Uterus (tissue), 4 donors: Measurements from ENCODE around the gene HNRNPL. TPM values are rescaled to one million over a fixed set of nuclear protein-coding genes. Genes with fewer than 3 reads are reported as not detected.

ENCODE experiments used
- DNase-seq, 2 donors: peaks; one replicate each; pipeline ENCODE4 v3.0.0-alpha.2; 2019 to 2020
- H3K27ac ChIP-seq, 2 donors: fragments of 200-600 bp; sonication (generic); 1 replicate in 1 of 2; 2 replicates in 1 of 2; pipeline ENCODE4 v1.5.1; 2016 to 2018
- H3K27me3 ChIP-seq, 2 donors: fragments of 200-600 bp; sonication (generic); one replicate each; pipeline ENCODE4 v1.5.1; 2018 to 2019; ENCODE audit warnings: control low read depth in 1 of 2
- H3K36me3 ChIP-seq, 2 donors: fragments of 200-600 bp; sonication (generic); one replicate each; pipeline ENCODE4 v1.5.1; 2019; ENCODE audit warnings: control low read depth in 1 of 2
- H3K4me1 ChIP-seq, 2 donors: fragments of 200-600 bp; sonication (generic); one replicate each; pipeline ENCODE4 v1.5.1; 2018 to 2019; ENCODE audit warnings: control low read depth in 1 of 2
- H3K4me3 ChIP-seq, 2 donors: fragments of 200-600 bp; sonication (generic); 1 replicate in 1 of 2; 2 replicates in 1 of 2; pipeline ENCODE4 v1.5.1; 2018 to 2019; ENCODE audit warnings: mild to moderate bottlenecking in 1 of 2
- H3K9me3 ChIP-seq, 2 donors: fragments of 200-600 bp; sonication (generic); one replicate each; pipeline ENCODE4 v1.5.1; 2019; ENCODE audit warnings: control low read depth in 1 of 2
- CTCF ChIP-seq, 4 experiments: fragments of 200-600 bp in 2 of 4; fragments of 450-650 bp in 2 of 4; sonication (generic) in 2 of 4; IDR thresholded peaks; one replicate each; pipeline ENCODE4 v1.5.1; 2016 to 2019; ENCODE audit warnings: antibody characterized with exemption in 4 of 4, mild to moderate bottlenecking in 2 of 4, moderate library complexity in 1 of 4
- POLR2A ChIP-seq, 2 donors: fragments of 450-650 bp; IDR thresholded peaks; one replicate each; pipeline ENCODE4 v1.6.1; 2016; ENCODE audit warnings: antibody characterized with exemption in 2 of 2, mild to moderate bottlenecking in 1 of 2, moderate library complexity in 1 of 2
- intact Hi-C: fragments of 100-400 bp; cut with DNase I; formaldehyde crosslinking; loops from one replicate; pipeline ENCODE4 v1.15.1; 2023; ENCODE audit warnings: low total_unique reads
- small RNA-seq: library from RNA; depleted of rRNA; stranded (forward); fragments of <200 nt; gene quantifications from one replicate; pipeline ENCODE3, GENCODE V24; 2016
- total RNA-seq, 4 donors: library from RNA; depleted of rRNA in 3 of 4; stranded (reverse); fragments of >200 nt in 3 of 4; gene quantifications; one replicate each; pipeline versions ENCODE4 v1.1.0 to v1.2.4, GENCODE V29; 2014 to 2023
- donor health status: DM: yes; HTN: yes; CAD: no.

The HNRNPL gene
- total RNA-seq, 4 donors from 2014 or later = 65.8 to 353 (median 177) TPM

- Histone ChIP-seq H3K27me3 (no peaks in the 10 kb centered on the region), H3K4me1 (no peaks in the 10 kb centered on the region), H3K4me3 (no peak within 1 kb of the TSS), H3K36me3 (no peaks in the 10 kb centered on the region), H3K9me3 (no peaks in the 10 kb centered on the region), H3K27ac (no peak within 1 kb of the TSS)
- intact Hi-C loops = no loop called here
- no peak for TF ChIP-seq CTCF (IDR thresholded peaks at IDR 0.05)
- TF ChIP-seq POLR2A (IDR thresholded peaks at IDR 0.05) = no peak
- no peak for DNase-seq
Observed at GRCh38 chr19:38788478-38789243, 61.1 kb downstream of the HNRNPL start, which contains the start of gene LGALS7B. TSS of gene LGALS7B (plus strand) at chr19:38789200. CDS start at chr19:38789227, 27 bp downstream.

- no peak for DNase-seq
- Histone ChIP-seq H3K4me3 (no peak overlapping the region), H3K27me3 (no peaks in the 10 kb centered on the region), H3K27ac (no peak overlapping the region), H3K36me3 (no peaks in the 10 kb centered on the region), H3K9me3 (no peaks in the 10 kb centered on the region), H3K4me1 (no peaks in the 10 kb centered on the region)
- intact Hi-C loops = no loop called here
- TF ChIP-seq POLR2A (IDR thresholded peaks at IDR 0.05) = no peak
- no peak for TF ChIP-seq CTCF (IDR thresholded peaks at IDR 0.05)
Observed at GRCh38 chr19:38786572-38787265, 63.1 kb downstream of the HNRNPL start.

Small RNAs within 50 kb of the gene (small RNA-seq; reads per million reads assigned to genes)
- gene RNU6-140P = not detected

Other genes starting within 250 kb of the HNRNPL start
- 1 to 10 TPM in 2 of 4 donors, under 1 TPM in 1, not detected in 1; 0.55 to 4.5 (median 3.6) TPM for gene MAP4K1, start 232.0 kb downstream of the HNRNPL start, total RNA-seq
- gene EIF3K, start 230.8 kb downstream of the HNRNPL start, total RNA-seq = 100 to 1,000 TPM; 211 to 441 (median 246) TPM
- 100 to 1,000 TPM; 259 to 844 (median 429) TPM for gene ACTN4, start 202.3 kb downstream of the HNRNPL start, total RNA-seq
- 1 to 10 TPM in 2 of 4 donors, under 1 TPM in 1, not detected in 1; 0.83 to 8.4 (median 8.2) TPM for gene CAPN12, start 105.5 kb downstream of the HNRNPL start, total RNA-seq
- gene LGALS7, start 76.5 kb downstream of the HNRNPL start, total RNA-seq = 1 to 10 TPM in 1 of 4 donors, not detected in 3; 2.6 TPM
- gene LGALS7B, start 60.8 kb downstream of the HNRNPL start, total RNA-seq = 1 to 10 TPM in 2 of 4 donors, not detected in 2; 1.1 to 6.2 TPM
- 1 to 10 TPM in 2 of 4 donors, under 1 TPM in 1, not detected in 1; 0.51 to 4.7 (median 3.6) TPM for gene LGALS4, start 37.0 kb downstream of the HNRNPL start, total RNA-seq
- 100 to 1,000 TPM in 1 of 4 donors, 10 to 100 TPM in 3; 27.7 to 188 (median 70.3) TPM for gene ECH1, start 18.2 kb downstream of the HNRNPL start, total RNA-seq
- 100 to 1,000 TPM in 1 of 4 donors, 1 to 10 TPM in 3; 3.3 to 308 (median 5.0) TPM for gene RINL, start 28.3 kb upstream of the HNRNPL start, total RNA-seq
- gene SIRT2, start 49.6 kb upstream of the HNRNPL start, total RNA-seq = 100 to 1,000 TPM in 2 of 4 donors, 10 to 100 TPM in 2; 46.0 to 171 (median 80.2) TPM
- 10 to 100 TPM in 3 of 4 donors, 1 to 10 TPM in 1; 5.2 to 37.4 (median 19.4) TPM for gene NFKBIB, start 50.0 kb upstream of the HNRNPL start, total RNA-seq
- gene CCER2, start 62.2 kb upstream of the HNRNPL start, total RNA-seq = 1 to 10 TPM in 1 of 4 donors, under 1 TPM in 1, not detected in 2; 0.43 to 1.2 TPM
- gene SARS2, start 80.8 kb upstream of the HNRNPL start, total RNA-seq = 10 to 100 TPM in 2 of 4 donors, 1 to 10 TPM in 2; 1.3 to 18.4 (median 10.6) TPM
- gene MRPS12, start 81.0 kb upstream of the HNRNPL start, total RNA-seq = 10 to 100 TPM; 16.9 to 83.8 (median 19.2) TPM
- 10 to 100 TPM in 3 of 4 donors, 1 to 10 TPM in 1; 3.8 to 47.6 (median 36.7) TPM for gene FBXO17, start 125.8 kb upstream of the HNRNPL start, total RNA-seq
- 10 to 100 TPM in 1 of 4 donors, 1 to 10 TPM in 3; 3.4 to 11.3 (median 7.8) TPM for gene FBXO27, start 182.6 kb upstream of the HNRNPL start, total RNA-seq
- gene ACP7, start 234.4 kb upstream of the HNRNPL start, total RNA-seq = under 1 TPM in 1 of 4 donors, not detected in 3; 0.55 TPM